ENCODE measurements around the gene CUL3.

- TF ChIP-seq MYC (IDR thresholded peaks at IDR 0.05; ENCODE audit: insufficient read depth, insufficient read length, insufficient replicate concordance, low read length, severe bottlenecking) (no peak), E2F4 (IDR thresholded peaks at IDR 0.05; ENCODE audit: low read depth, low read length) (no peak), CTCF (IDR thresholded peaks at IDR 0.05 in 2 of 3, conservative IDR thresholded peaks at IDR 0.05 in 1 of 3; ENCODE audit: control insufficient read depth in 2 of 3, extremely low read depth in 1 of 3, insufficient read depth in 1 of 3, low read depth in 3 of 3, low read length in 3 of 3) (no peak), ZNF274 (IDR thresholded peaks at IDR 0.05; ENCODE audit: insufficient read depth, insufficient read length) (no peak), JUND (IDR thresholded peaks at IDR 0.05; ENCODE audit: low read depth, low read length) (no peak)
Observed at GRCh38 chr2:224438726-224439125, 146.4 kb downstream of the CUL3 start.

All from GM12878 (cell line).